OCI-LY3 (cell line): ENCODE results near the gene F12.
A peak's percentile ranks its signal among the peaks of the same experiment; 100 is the strongest.

Experiments
- H2AFZ ChIP-seq: fragments of 200-600, 300-600 bp; shearing (Covaris generic); 2 replicates; pipeline ENCODE4 v1.6.0; 2014; ENCODE audit warnings: antibody characterized with exemption, low read depth, low read length
- H3K27ac ChIP-seq: fragments of 200-600, 300-600 bp; sonication (generic); 2 replicates; pipeline ENCODE4 v1.5.1; 2014; ENCODE audit warnings: mild to moderate bottlenecking, low read length, moderate library complexity, mixed read lengths
- H3K27me3 ChIP-seq: fragments of 200-600, 300-600 bp; sonication (generic); 2 replicates; pipeline ENCODE4 v1.6.1; 2014; ENCODE audit warnings: low read depth, low read length, mixed read lengths
- H3K36me3 ChIP-seq: fragments of 200-600, 300-600 bp; sonication (generic); replicated peaks from 2 replicates; pipeline ENCODE3; 2014; ENCODE audit warnings: low read depth, low read length, mixed read lengths
- H3K4me1 ChIP-seq: fragments of 300-600, 200-600 bp; sonication (generic); 2 replicates; pipeline ENCODE4 v1.6.1; 2014; ENCODE audit warnings: low read length, mixed read lengths
- H3K4me2 ChIP-seq: fragments of 200-600, 300-600 bp; sonication (generic); 2 replicates; pipeline ENCODE4 v1.6.1; 2014; ENCODE audit warnings: low read length, mixed read lengths
- H3K4me3 ChIP-seq: fragments of 300-600, 200-600 bp; sonication (generic); 2 replicates; pipeline ENCODE4 v1.5.1; 2014; ENCODE audit warnings: antibody characterized with exemption, mild to moderate bottlenecking, low read length, moderate library complexity
- H3K79me2 ChIP-seq: fragments of 300-600, 200-600 bp; shearing (Covaris generic); 2 replicates; pipeline ENCODE4 v1.6.1; 2014; ENCODE audit warnings: mild to moderate bottlenecking, low read length, mixed read lengths
- H3K9ac ChIP-seq: fragments of 300-600, 200-600 bp; shearing (Covaris generic); 2 replicates; pipeline ENCODE4 v1.6.0; 2014; ENCODE audit warnings: mild to moderate bottlenecking, low read length, moderate library complexity
- H3K9me3 ChIP-seq: fragments of 200-600, 300-600 bp; shearing (Covaris generic); 2 replicates; pipeline ENCODE4 v1.6.1; 2014; ENCODE audit warnings: low read length, mixed read lengths; ENCODE audit not compliant: insufficient read depth
- H4K20me1 ChIP-seq: fragments of 200-600, 300-600 bp; sonication (generic); 2 replicates; pipeline ENCODE4 v1.6.1; 2016; ENCODE audit warnings: low read length, mixed read lengths; ENCODE audit not compliant: insufficient read depth
- EZH2phosphoT487 ChIP-seq: fragments of 200-600 bp; shearing (Covaris generic); IDR thresholded peaks from 2 replicates; pipeline ENCODE4 v1.6.1; 2018; ENCODE audit warnings: antibody characterized with exemption, mixed run types, low read depth
- TF ChIP-seq, protein P1 (sequence below): fragments of 200-600, 300-600 bp; sonication (generic); IDR thresholded peaks from 2 replicates; pipeline ENCODE4 v1.5.1; 2014; ENCODE audit warnings: antibody characterized with exemption, low read length, low read depth

The F12 gene

DNA sequence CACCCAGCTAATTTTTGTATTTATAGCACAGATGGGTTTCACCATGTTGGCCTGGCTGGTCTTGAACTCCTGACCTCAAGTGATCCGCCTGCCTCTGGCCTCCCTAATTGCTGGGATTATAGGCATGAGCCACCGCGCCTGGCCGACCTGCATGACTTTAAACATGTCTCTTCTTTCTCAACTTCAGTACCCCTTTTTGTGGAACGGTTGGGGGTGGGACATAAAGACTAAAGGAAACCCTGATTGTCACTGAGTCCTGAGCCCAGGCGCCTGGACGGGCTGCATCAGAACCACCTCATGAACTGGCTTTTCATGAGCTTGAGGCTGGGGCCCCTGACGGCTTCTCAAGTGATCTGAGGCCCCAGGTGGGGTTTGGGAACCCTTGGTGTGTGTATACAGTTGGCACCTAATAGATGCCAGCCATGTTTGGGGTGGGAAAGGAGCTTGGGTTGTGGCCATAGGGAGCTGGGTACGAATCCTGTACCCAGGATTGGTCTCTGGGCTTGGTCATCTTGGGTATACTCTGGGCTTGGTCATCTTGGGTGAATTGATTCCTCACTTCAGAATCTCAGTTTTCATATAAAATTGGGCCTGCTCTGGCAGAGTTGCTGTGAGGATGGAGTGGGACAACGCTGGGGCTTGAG lies 19.3 kb upstream of the F12 start:
- H3K4me3 ChIP-seq = peak overlapping the region; percentile 52
- peaks cover 17% of the 10 kb centered on the region for H3K36me3 ChIP-seq
- H3K4me1 ChIP-seq = peaks cover 55% of the 10 kb centered on the region
- peaks cover 21% of the 10 kb centered on the region for H4K20me1 ChIP-seq
- H3K9me3 ChIP-seq = no peaks in the 10 kb centered on the region
- peak overlapping the region; percentile 97 for H3K4me2 ChIP-seq
- no peak for TF ChIP-seq EZH2phosphoT487
- TF ChIP-seq, protein P1, sequence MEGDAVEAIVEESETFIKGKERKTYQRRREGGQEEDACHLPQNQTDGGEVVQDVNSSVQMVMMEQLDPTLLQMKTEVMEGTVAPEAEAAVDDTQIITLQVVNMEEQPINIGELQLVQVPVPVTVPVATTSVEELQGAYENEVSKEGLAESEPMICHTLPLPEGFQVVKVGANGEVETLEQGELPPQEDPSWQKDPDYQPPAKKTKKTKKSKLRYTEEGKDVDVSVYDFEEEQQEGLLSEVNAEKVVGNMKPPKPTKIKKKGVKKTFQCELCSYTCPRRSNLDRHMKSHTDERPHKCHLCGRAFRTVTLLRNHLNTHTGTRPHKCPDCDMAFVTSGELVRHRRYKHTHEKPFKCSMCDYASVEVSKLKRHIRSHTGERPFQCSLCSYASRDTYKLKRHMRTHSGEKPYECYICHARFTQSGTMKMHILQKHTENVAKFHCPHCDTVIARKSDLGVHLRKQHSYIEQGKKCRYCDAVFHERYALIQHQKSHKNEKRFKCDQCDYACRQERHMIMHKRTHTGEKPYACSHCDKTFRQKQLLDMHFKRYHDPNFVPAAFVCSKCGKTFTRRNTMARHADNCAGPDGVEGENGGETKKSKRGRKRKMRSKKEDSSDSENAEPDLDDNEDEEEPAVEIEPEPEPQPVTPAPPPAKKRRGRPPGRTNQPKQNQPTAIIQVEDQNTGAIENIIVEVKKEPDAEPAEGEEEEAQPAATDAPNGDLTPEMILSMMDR = no peak
- no peaks in the 10 kb centered on the region for H3K27me3 ChIP-seq
- peaks cover 40% of the 10 kb centered on the region for H3K79me2 ChIP-seq
- peak overlapping the region; percentile 31 for H3K27ac ChIP-seq
- H2AFZ ChIP-seq = no peak overlapping the region
- peak overlapping the region; percentile 47; the same call in 1 of the 2 replicates for H3K9ac ChIP-seq

DNA sequence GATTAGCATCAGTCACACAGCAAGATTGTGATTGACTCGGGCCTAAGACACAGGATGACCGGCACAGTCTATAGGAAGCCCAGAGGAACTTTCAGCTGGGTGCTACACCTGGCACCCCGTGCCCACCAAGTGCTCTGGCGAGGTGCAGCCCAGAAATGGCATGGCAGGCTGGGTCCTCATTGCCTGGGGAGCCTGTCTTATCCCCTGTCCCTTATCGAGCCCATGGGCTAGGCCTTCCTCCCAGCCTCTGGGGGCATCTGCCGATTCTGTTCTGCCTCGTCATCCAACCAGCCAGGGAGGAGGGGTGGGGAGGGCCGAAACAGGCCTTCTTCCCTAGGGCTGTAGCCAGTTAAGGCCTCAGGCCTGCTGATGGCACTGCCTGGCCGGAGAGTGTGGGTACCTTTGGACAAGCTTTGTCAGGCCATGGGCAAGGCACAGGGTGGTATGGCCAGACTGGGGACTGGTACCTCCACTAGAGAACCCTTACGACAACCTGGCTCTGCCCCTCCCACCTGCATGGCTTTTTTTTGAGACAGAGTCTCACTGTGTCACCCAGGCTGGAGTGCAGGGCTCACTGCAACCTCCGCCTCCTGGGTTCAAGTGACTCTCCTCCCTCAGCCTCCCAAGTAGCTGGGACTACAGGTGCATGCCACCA lies 18.7 kb upstream of the F12 start:
- no peaks in the 10 kb centered on the region for H3K27me3 ChIP-seq
- H3K4me1 ChIP-seq = peaks cover 55% of the 10 kb centered on the region
- no peak for TF ChIP-seq EZH2phosphoT487
- TF ChIP-seq, protein P1 = no peak
- H3K27ac ChIP-seq = peak overlapping the region; percentile 56
- peak overlapping the region; percentile 97 for H3K4me2 ChIP-seq
- peak overlapping the region; percentile 81 for H3K9ac ChIP-seq
- H2AFZ ChIP-seq = no peak overlapping the region
- peaks cover 21% of the 10 kb centered on the region for H4K20me1 ChIP-seq
- H3K79me2 ChIP-seq = peaks cover 40% of the 10 kb centered on the region
- H3K36me3 ChIP-seq = peaks cover 17% of the 10 kb centered on the region
- peak overlapping the region; percentile 85 for H3K4me3 ChIP-seq
- H3K9me3 ChIP-seq = no peaks in the 10 kb centered on the region

DNA sequence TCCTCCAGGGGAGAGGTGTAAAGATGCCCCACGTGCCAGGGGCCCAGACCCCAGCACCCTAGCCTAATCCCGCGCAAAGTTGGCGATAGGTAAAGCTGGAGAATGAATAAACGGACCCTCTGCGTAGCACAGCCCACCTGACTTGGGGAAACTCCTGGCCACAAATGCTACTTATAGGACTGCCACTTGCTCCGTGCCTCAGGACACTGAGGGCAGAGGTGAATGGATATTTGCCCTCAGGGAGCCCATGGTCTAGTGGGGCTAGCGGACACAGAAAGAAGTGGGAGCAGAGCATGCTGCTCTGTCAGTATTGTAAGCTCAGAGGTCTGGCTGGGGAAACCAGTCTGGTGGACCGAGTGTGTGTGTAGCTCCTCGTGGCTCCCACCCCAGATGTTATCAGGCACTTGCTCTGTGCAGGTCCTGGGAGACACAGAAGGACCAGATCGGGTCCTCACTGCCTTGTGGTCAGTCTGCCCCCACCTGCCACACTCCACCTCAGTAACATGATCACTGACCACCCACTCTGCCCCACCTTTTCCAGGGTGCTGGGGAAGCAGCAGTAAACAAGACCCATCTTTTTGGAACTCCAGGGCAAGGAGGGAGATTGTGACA lies 18.0 kb upstream of the F12 start:
- H3K27ac ChIP-seq = peak overlapping the region; percentile 56
- H3K9ac ChIP-seq = peak overlapping the region; percentile 81
- H3K36me3 ChIP-seq = peaks cover 11% of the 10 kb centered on the region
- TF ChIP-seq EZH2phosphoT487 = no peak
- TF ChIP-seq, protein P1 = no peak
- H3K4me2 ChIP-seq = peak overlapping the region; percentile 97
- H3K4me1 ChIP-seq = peaks cover 55% of the 10 kb centered on the region
- no peaks in the 10 kb centered on the region for H3K9me3 ChIP-seq
- peaks cover 21% of the 10 kb centered on the region for H4K20me1 ChIP-seq
- H3K27me3 ChIP-seq = no peaks in the 10 kb centered on the region
- H3K79me2 ChIP-seq = peaks cover 40% of the 10 kb centered on the region
- no peak overlapping the region for H2AFZ ChIP-seq
- H3K4me3 ChIP-seq = peak overlapping the region; percentile 85

DNA sequence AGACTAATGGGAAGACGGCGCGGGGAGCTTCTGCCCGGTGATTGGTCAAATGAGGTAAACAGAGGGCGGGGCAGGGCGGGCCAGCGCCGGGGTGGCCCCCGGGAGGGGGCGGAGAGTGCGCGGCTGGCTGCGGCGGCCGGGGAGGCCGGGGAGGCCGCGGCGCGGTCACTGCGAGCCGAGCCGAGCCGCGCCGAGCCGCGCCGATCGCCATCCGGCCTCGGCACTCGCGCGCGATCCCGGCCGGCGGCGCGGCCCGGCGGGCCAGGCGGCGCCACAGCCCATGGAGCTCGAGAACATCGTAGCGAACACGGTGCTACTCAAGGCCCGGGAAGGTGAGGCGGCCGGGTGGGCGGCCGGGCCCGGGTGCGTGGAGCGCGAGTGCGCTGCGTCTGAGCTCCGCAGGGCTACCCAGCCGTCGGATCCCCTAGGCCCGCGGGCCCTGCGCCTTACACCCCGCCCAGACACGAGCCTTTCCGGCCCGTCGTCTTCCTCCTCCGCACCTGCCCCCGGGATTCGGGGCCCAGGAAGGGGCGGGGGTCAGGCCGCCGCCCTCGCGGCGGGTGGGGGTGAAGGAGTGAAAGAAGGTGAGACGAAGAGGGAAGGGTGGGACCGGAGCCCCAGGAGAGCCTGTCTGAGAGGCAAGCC lies 17.3 kb upstream of the F12 start, which contains the start of gene GRK6:
Gene GRK6 (plus strand): TSS at position 111 of the 645 bp plus-strand sequence. CDS start 170 bp downstream, at position 281.
- Histone ChIP-seq H3K9me3 (no peaks in the 10 kb centered on the region), H3K79me2 (peaks cover 40% of the 10 kb centered on the region), H4K20me1 (peaks cover 21% of the 10 kb centered on the region), H3K9ac (peak within 1 kb of the TSS; percentile 81), H2AFZ (peak within 1 kb of the TSS; percentile 71), H3K4me2 (peak within 1 kb of the TSS; percentile 99), H3K4me3 (peak within 1 kb of the TSS; percentile 85), H3K27ac (peak within 1 kb of the TSS; percentile 60), H3K4me1 (peaks cover 51% of the 10 kb centered on the region), H3K36me3 (peaks cover 5% of the 10 kb centered on the region), H3K27me3 (no peaks in the 10 kb centered on the region)
- TF ChIP-seq, protein P1 = no peak
- TF ChIP-seq EZH2phosphoT487 = no peak
